Ishikawa (cell line): Measurements from ENCODE around the gene IL36RN.

Experiments
- CEBPB ChIP-seq: IDR thresholded peaks from 2 replicates; pipeline ENCODE4 v1.6.1; 2012
- CREB1 ChIP-seq: IDR thresholded peaks from 2 replicates; pipeline ENCODE4 v1.6.1; 2012; ENCODE audit warnings: low read depth
- EGR1 ChIP-seq: IDR thresholded peaks from 2 replicates; pipeline ENCODE4 v1.6.1; 2012
- EP300 ChIP-seq: IDR thresholded peaks from 2 replicates; pipeline ENCODE4 v1.6.1; 2012; ENCODE audit warnings: borderline replicate concordance
- FOXM1 ChIP-seq: IDR thresholded peaks from 2 replicates; pipeline ENCODE4 v1.6.1; 2012; ENCODE audit warnings: low read depth, borderline replicate concordance
- NFIC ChIP-seq: IDR thresholded peaks from 2 replicates; pipeline ENCODE4 v1.6.1; 2012
- RAD21 ChIP-seq: IDR thresholded peaks from 2 replicates; pipeline ENCODE4 v1.6.1; 2012; ENCODE audit warnings: low read depth
- TAF1 ChIP-seq: IDR thresholded peaks from 2 replicates; pipeline ENCODE4 v1.6.1; 2012; ENCODE audit warnings: low read depth, mild to moderate bottlenecking
- TCF12 ChIP-seq: IDR thresholded peaks from 2 replicates; pipeline ENCODE4 v1.6.1; 2012; ENCODE audit warnings: low read depth
- TEAD4 ChIP-seq: IDR thresholded peaks from 2 replicates; pipeline ENCODE4 v1.6.1; 2012
- YY1 ChIP-seq: IDR thresholded peaks from 2 replicates; pipeline ENCODE4 v1.6.1; 2012; ENCODE audit warnings: low read depth
- ZBTB7A ChIP-seq: IDR thresholded peaks from 2 replicates; pipeline ENCODE4 v1.6.1; 2012; ENCODE audit warnings: low read depth
- TF ChIP-seq, protein P1 (sequence below): IDR thresholded peaks from 2 replicates; pipeline ENCODE4 v1.6.1; 2012
- TF ChIP-seq, protein P2 (sequence below): IDR thresholded peaks from 2 replicates; pipeline ENCODE4 v1.6.1; 2012; ENCODE audit warnings: low read depth, mild to moderate bottlenecking
- TF ChIP-seq, protein P3 (sequence below): IDR thresholded peaks from 2 replicates; pipeline ENCODE4 v1.6.1; 2012

IL36RN gene

DNA sequence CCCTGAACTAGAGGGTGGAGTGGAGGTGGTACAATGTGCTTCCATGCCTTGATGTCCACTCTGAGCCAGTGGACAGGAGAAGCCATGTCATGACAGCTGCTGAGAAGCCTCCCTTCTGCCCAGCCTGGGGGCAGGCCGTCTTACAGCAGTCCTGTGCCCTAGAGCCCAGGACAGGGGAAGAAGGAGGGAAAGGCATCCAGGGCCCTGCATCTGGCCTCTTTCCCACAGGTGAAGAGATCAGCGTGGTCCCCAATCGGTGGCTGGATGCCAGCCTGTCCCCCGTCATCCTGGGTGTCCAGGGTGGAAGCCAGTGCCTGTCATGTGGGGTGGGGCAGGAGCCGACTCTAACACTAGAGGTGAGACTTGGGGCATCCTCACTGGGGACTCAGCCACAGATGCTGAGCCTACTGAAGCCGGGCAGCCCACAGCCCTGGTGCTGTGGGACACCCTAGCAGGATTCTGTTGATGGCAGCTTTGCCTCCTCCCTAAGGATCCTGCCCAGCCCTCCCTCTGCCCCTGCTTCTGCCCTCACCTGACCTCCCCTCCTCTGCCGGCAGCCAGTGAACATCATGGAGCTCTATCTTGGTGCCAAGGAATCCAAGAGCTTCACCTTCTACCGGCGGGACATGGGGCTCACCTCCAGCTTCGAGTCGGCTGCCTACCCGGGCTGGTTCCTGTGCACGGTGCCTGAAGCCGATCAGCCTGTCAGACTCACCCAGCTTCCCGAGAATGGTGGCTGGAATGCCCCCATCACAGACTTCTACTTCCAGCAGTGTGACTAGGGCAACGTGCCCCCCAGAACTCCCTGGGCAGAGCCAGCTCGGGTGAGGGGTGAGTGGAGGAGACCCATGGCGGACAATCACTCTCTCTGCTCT, 3.1 kb downstream of the IL36RN start:
- TF ChIP-seq ZBTB7A, result no peak
- TF ChIP-seq, protein P1, sequence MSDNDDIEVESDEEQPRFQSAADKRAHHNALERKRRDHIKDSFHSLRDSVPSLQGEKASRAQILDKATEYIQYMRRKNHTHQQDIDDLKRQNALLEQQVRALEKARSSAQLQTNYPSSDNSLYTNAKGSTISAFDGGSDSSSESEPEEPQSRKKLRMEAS, result no peak
- TF ChIP-seq EGR1, result no peak
- no peak for TF ChIP-seq TCF12
- TF ChIP-seq CEBPB, result no peak
- TF ChIP-seq TAF1, result no peak
- TF ChIP-seq RAD21, result no peak
- TF ChIP-seq EP300, result no peak
- TF ChIP-seq, protein P2, sequence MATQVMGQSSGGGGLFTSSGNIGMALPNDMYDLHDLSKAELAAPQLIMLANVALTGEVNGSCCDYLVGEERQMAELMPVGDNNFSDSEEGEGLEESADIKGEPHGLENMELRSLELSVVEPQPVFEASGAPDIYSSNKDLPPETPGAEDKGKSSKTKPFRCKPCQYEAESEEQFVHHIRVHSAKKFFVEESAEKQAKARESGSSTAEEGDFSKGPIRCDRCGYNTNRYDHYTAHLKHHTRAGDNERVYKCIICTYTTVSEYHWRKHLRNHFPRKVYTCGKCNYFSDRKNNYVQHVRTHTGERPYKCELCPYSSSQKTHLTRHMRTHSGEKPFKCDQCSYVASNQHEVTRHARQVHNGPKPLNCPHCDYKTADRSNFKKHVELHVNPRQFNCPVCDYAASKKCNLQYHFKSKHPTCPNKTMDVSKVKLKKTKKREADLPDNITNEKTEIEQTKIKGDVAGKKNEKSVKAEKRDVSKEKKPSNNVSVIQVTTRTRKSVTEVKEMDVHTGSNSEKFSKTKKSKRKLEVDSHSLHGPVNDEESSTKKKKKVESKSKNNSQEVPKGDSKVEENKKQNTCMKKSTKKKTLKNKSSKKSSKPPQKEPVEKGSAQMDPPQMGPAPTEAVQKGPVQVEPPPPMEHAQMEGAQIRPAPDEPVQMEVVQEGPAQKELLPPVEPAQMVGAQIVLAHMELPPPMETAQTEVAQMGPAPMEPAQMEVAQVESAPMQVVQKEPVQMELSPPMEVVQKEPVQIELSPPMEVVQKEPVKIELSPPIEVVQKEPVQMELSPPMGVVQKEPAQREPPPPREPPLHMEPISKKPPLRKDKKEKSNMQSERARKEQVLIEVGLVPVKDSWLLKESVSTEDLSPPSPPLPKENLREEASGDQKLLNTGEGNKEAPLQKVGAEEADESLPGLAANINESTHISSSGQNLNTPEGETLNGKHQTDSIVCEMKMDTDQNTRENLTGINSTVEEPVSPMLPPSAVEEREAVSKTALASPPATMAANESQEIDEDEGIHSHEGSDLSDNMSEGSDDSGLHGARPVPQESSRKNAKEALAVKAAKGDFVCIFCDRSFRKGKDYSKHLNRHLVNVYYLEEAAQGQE, result no peak
- no peak for TF ChIP-seq FOXM1
- TF ChIP-seq CREB1, result no peak
- no peak for TF ChIP-seq TEAD4
- no peak for TF ChIP-seq YY1
- no peak for TF ChIP-seq NFIC
- TF ChIP-seq, protein P3, sequence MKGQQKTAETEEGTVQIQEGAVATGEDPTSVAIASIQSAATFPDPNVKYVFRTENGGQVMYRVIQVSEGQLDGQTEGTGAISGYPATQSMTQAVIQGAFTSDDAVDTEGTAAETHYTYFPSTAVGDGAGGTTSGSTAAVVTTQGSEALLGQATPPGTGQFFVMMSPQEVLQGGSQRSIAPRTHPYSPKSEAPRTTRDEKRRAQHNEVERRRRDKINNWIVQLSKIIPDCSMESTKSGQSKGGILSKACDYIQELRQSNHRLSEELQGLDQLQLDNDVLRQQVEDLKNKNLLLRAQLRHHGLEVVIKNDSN, result no peak

DNA sequence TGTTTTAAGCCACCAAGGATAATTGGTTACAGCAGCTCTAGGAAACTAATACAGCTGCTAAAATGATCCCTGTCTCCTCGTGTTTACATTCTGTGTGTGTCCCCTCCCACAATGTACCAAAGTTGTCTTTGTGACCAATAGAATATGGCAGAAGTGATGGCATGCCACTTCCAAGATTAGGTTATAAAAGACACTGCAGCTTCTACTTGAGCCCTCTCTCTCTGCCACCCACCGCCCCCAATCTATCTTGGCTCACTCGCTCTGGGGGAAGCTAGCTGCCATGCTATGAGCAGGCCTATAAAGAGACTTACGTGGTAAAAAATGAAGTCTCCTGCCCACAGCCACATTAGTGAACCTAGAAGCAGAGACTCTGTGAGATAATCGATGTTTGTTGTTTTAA, 5.3 kb downstream of the IL36RN start:
- TF ChIP-seq YY1 (no peak), TEAD4 (no peak), CREB1 (no peak), EP300 (no peak), ZBTB7A (no peak), TCF12 (no peak), EGR1 (no peak), RAD21 (no peak), NFIC (no peak), FOXM1 (no peak), CEBPB (no peak), TAF1 (no peak)
- TF ChIP-seq, protein P1, result no peak
- TF ChIP-seq, protein P2, result no peak
- TF ChIP-seq, protein P3, result no peak

DNA sequence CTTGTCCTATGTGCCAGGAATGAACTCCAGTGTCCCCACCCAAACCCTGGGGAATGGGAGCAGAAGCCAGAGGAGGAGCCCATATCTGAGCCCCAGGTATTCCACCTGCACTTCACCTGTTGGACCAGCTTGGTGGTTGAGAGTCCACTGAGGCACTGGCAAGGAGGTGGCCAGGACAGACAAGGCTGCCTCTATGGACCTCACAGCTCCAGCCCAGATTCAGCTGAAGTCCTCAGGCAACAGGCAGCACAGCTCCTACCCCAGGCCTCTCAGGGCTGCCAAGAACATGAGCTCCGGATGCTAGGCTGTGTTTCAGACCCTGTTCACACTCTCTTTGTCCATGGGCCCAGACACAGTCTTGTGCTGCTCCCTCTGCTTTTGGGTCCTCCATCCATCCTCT, 5.9 kb downstream of the IL36RN start:
- TF ChIP-seq EP300 (no peak), CEBPB (no peak), EGR1 (no peak)
- TF ChIP-seq, protein P2, result no peak

DNA sequence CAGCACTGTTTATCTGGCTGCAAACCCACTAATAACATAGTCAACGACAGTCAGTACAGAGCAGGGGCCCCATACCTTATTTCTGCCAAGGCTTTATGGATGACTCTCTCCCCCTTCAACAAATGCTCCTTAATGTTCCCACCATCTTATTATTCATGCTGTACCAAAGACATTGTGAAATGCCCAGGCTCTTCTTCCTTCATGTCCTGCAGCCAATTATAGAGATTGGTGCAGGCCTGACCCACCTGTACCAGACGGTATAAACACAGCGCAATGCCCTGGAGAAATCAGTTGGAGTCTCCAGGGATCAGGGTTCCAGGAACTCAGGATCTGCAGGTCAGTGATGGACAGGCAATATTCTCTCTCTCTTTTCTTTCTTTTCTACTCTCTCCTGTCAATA, 8.7 kb downstream of the IL36RN start, which contains the start of gene IL1F10:
Gene IL1F10, plus strand, starts transcription at position 290 of the 400 bp plus-strand sequence. CDS start 4,769 bp downstream, outside the sequence.
- no peak for TF ChIP-seq ZBTB7A
- TF ChIP-seq TCF12, result no peak
- TF ChIP-seq RAD21, result no peak
- TF ChIP-seq TEAD4, result no peak
- no peak for TF ChIP-seq NFIC
- TF ChIP-seq FOXM1, result no peak
- TF ChIP-seq, protein P3, result no peak
- no peak for TF ChIP-seq EGR1
